Adrenal gland (tissue), 12 donors: ENCODE measurements around the gene BCAS3. TPM values are rescaled to one million over a fixed set of nuclear protein-coding genes. Genes with fewer than 3 reads are reported as not detected.

Experiments used
- DNase-seq, 7 donors: peaks; one replicate each; pipeline ENCODE4 v3.0.0-alpha.2; 2019 to 2020
- H3K27ac ChIP-seq, 5 donors: fragments of 200-600 bp; sonication (generic) in 4 of 5; 1 replicate in 3 of 5; 2 replicates in 2 of 5; pipeline versions ENCODE4 v1.5.1 to v1.8.0; 2016 to 2020; ENCODE audit warnings: mild to moderate bottlenecking in 1 of 5
- H3K27me3 ChIP-seq: fragments of 200-600 bp; 2 replicates; pipeline ENCODE4 v1.8.0; 2021
- H3K36me3 ChIP-seq, 2 donors: fragments of 200-600 bp; replicated peaks in 1 of 2; 1 replicate in 1 of 2; 2 replicates in 1 of 2; pipeline versions ENCODE4 v1.5.1 to v1.8.0; 2018 to 2022
- H3K4me1 ChIP-seq, 2 donors: fragments of 200-600 bp; replicated peaks in 1 of 2; 1 replicate in 1 of 2; 2 replicates in 1 of 2; pipeline versions ENCODE4 v1.5.1 to v1.8.0; 2018 to 2021
- H3K4me3 ChIP-seq, 4 donors: fragments of 200-600 bp; sonication (generic) in 3 of 4; one replicate each; pipeline ENCODE4 v1.5.1; 2016 to 2018
- H3K9me3 ChIP-seq, 3 donors: fragments of 200-600 bp; sonication (generic) in 1 of 3; replicated peaks in 1 of 3; 1 replicate in 2 of 3; 2 replicates in 1 of 3; pipeline versions ENCODE4 v1.5.1 to v1.8.0; 2016 to 2021
- POLR2A ChIP-seq, 2 donors: fragments of 450-650 bp; IDR thresholded peaks; one replicate each; pipeline ENCODE4 v1.6.1; 2017; ENCODE audit warnings: antibody characterized with exemption in 2 of 2, mild to moderate bottlenecking in 2 of 2, moderate library complexity in 1 of 2
- WGBS, 4 donors: extraction: QIAGEN DNeasy Blood & Tissue Kit in 2 of 4; methylation state at CpG; one replicate each; pipeline versions ENCODE4 v1.1.5 to v1.1.7; 2013 to 2017; 5-methylcytosine and 5-hydroxymethylcytosine counted together
- intact Hi-C, 2 donors: fragments of 100-400 bp; cut with DNase I; formaldehyde crosslinking; loops; one replicate each; pipeline versions ENCODE4 v1.14.1 to v1.15.0; 2022 to 2023
- polyA plus RNA-seq, 3 donors: library from polyadenylated mRNA; stranded (reverse); fragments of 200-250 nt in 2 of 3; fragments of 350-450 nt in 1 of 3; fragmentation: Illumina TruSeq in 1 of 3; extraction: RNeasy Lipid Tissue Mini Kit (QIAGEN cat#74804) in 1 of 3; gene quantifications; one replicate each; pipeline ENCODE4 v1.2.3, GENCODE V29; 2013 to 2014
- total RNA-seq, 9 donors: library from RNA; depleted of rRNA in 4 of 9; stranded (reverse); fragments of >200 nt in 4 of 9; fragments of 120-200 nt in 1 of 9; fragmentation: NEBNext Ultra II Directional in 1 of 9; extraction: Animal tissue kit (Norgen Biotek cat#: 25700) in 1 of 9; gene quantifications; one replicate each; pipeline versions ENCODE4 v1.1.0 to v1.2.4, GENCODE V29; 2013 to 2023
- TF ChIP-seq, protein P1 (sequence below), 6 experiments: fragments of 450-650 bp in 4 of 6; fragments of 200-600 bp in 2 of 6; sonication (generic) in 1 of 6; IDR thresholded peaks; 1 replicate in 5 of 6; 2 replicates in 1 of 6; pipeline versions ENCODE4 v1.5.1 to v1.8.0; 2016 to 2021; ENCODE audit warnings: antibody characterized with exemption in 6 of 6, mild to moderate bottlenecking in 2 of 6, moderate library complexity in 1 of 6
- donor health status: healthy with polysubstance abuse.
- donor health status: Bipolar disorder and iron deficiency.
- donor health status: DM: yes; HTN: yes; CAD: no.
- donor health status: DM: no; HTN: no; CAD: no.
- donor health status: DM: no; HTN: no; CAD: no.
- donor health status: DM: yes; HTN: yes; CAD: no.

The BCAS3 gene
- total and polyA plus RNA-seq, 12 donors: 9.4 to 105 (median 29.0) TPM

DNA sequence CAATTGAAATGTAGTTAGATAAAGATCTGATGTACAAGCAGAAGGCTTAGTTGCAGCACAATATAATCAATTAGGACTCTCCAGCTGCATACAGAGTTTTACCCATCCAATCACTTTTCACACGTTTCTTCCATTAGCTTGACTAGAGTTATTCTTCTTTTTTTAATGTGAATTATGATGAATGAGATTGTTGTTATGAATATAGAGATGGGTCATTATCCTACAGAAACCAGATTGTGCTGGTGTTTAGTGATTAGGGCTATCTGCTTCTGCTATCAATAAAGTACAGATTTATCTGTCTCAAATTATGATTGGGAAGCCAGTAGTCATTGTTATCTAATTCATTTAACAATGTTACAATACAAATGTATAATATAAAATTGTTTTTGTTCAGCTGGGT, 500.6 kb downstream of the BCAS3 start:
- TF ChIP-seq POLR2A (IDR thresholded peaks at IDR 0.05): no peak
- TF ChIP-seq, protein P1, sequence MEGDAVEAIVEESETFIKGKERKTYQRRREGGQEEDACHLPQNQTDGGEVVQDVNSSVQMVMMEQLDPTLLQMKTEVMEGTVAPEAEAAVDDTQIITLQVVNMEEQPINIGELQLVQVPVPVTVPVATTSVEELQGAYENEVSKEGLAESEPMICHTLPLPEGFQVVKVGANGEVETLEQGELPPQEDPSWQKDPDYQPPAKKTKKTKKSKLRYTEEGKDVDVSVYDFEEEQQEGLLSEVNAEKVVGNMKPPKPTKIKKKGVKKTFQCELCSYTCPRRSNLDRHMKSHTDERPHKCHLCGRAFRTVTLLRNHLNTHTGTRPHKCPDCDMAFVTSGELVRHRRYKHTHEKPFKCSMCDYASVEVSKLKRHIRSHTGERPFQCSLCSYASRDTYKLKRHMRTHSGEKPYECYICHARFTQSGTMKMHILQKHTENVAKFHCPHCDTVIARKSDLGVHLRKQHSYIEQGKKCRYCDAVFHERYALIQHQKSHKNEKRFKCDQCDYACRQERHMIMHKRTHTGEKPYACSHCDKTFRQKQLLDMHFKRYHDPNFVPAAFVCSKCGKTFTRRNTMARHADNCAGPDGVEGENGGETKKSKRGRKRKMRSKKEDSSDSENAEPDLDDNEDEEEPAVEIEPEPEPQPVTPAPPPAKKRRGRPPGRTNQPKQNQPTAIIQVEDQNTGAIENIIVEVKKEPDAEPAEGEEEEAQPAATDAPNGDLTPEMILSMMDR (IDR thresholded peaks at IDR 0.05): no peak
- Histone ChIP-seq H3K27ac (no peak overlapping the region), H3K36me3 (no peaks in the 10 kb centered on the region), H3K9me3 (no peaks in the 10 kb centered on the region), H3K27me3 (no peaks in the 10 kb centered on the region), H3K4me1 (no peaks in the 10 kb centered on the region), H3K4me3 (no peak overlapping the region)
- DNase-seq: no peak
- intact Hi-C loops: no loop called here
- WGBS, 4 donors: 68 to 78% (median 71%) methylated on average over 1 of the region's 1 CpG

- no peaks in the 10 kb centered on the region for H3K36me3 ChIP-seq
- no peaks in the 10 kb centered on the region for H3K27me3 ChIP-seq
- TF ChIP-seq POLR2A (IDR thresholded peaks at IDR 0.05): no peak
- TF ChIP-seq, protein P1 (IDR thresholded peaks at IDR 0.05): no peak
- no peak overlapping the region for H3K4me3 ChIP-seq
- no peak for DNase-seq
- 81 to 96% (median 89%) methylated on average over 2 of the region's 2 CpGs for WGBS, 4 donors
- no peaks in the 10 kb centered on the region for H3K4me1 ChIP-seq
- no peaks in the 10 kb centered on the region for H3K9me3 ChIP-seq
- intact Hi-C loops: no loop called here
- no peak overlapping the region for H3K27ac ChIP-seq
These were observed 501.7 kb downstream of the BCAS3 start for GRCh38 chr17:61179380-61179806.

GRCh38 chr17:61183793-61184192, 506.1 kb downstream of the BCAS3 start:
- TF ChIP-seq, protein P1 (IDR thresholded peaks at IDR 0.05): no peak
- TF ChIP-seq POLR2A (IDR thresholded peaks at IDR 0.05): no peak
- no peaks in the 10 kb centered on the region for H3K36me3 ChIP-seq
- H3K4me1 ChIP-seq: no peaks in the 10 kb centered on the region
- intact Hi-C loops: no loop called here
- no peaks in the 10 kb centered on the region for H3K9me3 ChIP-seq
- H3K27ac ChIP-seq: no peak overlapping the region
- DNase-seq: no peak
- 72 to 81% (median 75%) methylated on average over 2 of the region's 2 CpGs for WGBS, 4 donors
- no peaks in the 10 kb centered on the region for H3K27me3 ChIP-seq
- H3K4me3 ChIP-seq: no peak overlapping the region

GRCh38 chr17:61185385-61185784, 507.7 kb downstream of the BCAS3 start:
- TF ChIP-seq, protein P1 (IDR thresholded peaks at IDR 0.05): no peak
- no peak for TF ChIP-seq POLR2A (IDR thresholded peaks at IDR 0.05)

More at GRCh38 chr17:61185385-61185784, 507.7 kb downstream of the BCAS3 start:
- DNase-seq: no peak
- Histone ChIP-seq H3K4me3 (no peak overlapping the region), H3K9me3 (no peaks in the 10 kb centered on the region), H3K36me3 (no peaks in the 10 kb centered on the region), H3K27me3 (no peaks in the 10 kb centered on the region), H3K4me1 (no peaks in the 10 kb centered on the region), H3K27ac (no peak overlapping the region)
- 90 to 96% (median 91%) methylated on average over 4 of the region's 4 CpGs for WGBS, 4 donors
- intact Hi-C loops: no loop called here
